AG08396 (cell line): ENCODE data around the gene CBL.
"Not testable (repeated sequence)": the region's sequence is repeated elsewhere in the genome, so short reads cannot be mapped to it uniquely, and the experiment has no call there.

Experiments
- DNase-seq: peaks from one replicate; pipeline ENCODE4 v3.0.0; 2012; ENCODE audit warnings: low spot score, mixed read lengths

The CBL gene

DNA sequence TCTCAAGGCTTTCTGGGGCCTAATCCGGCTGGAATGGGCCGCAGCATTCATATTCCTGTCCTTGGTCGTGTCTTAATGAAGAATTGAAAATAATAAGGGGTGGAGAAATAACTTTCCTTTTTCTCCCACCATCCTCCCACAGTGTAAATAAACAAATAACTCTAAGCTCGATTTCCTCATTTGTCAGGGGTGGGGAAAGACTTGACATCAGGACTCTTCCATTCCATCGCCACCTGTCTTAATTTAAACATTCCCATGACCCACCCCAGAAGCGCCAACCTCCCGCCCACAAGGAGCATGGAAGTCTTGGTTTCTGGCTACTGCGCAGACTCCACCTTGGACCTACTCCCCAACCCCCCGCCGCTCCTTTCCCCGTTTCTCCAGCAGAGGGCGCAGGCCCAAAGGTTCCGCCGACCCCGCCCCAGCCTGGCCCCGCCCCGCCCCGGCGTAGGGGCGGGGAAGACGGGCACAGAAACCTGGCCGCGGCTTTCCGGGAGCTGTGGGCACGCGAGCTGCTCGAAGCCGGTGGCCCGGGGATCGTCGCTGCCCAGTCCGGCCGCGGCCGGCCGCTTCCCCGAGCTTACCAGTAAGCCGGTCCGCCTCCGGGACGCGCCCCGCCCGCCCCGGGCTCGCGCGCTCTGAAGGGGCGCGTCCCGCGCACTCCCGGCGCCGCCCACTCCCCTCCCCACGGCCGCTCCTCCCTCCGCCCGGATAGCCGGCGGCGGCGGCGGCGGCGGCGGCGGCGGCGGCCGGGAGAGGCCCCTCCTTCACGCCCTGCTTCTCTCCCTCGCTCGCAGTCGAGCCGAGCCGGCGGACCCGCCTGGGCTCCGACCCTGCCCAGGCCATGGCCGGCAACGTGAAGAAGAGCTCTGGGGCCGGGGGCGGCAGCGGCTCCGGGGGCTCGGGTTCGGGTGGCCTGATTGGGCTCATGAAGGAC, at the start of gene CBL:
TSS of gene CBL (plus strand) at position 766 of the 937 bp plus-strand sequence. CDS start at position 845, 79 bp downstream.
- DNase-seq, result peak; percentile 98

DNA sequence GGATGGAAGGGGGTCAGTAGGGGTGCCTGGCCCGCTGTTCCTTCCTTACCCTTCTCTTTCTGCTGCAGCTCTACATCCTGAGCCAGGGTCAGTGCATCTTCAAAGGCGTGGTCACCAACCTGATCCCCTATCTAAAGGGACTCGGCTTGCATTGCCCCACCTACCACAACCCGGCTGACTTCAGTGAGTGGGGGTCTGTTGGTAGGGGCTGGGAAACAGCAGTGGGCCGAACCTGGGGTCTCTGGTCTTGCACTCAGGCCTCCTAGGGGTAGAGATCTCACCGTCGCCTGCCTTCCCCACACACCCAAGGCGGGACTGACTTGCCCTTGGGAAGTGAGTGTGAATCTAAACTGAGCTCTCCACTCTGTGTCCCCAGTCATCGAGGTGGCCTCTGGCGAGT, 49.6 kb upstream of the CBL start:
- no peak for DNase-seq

DNA sequence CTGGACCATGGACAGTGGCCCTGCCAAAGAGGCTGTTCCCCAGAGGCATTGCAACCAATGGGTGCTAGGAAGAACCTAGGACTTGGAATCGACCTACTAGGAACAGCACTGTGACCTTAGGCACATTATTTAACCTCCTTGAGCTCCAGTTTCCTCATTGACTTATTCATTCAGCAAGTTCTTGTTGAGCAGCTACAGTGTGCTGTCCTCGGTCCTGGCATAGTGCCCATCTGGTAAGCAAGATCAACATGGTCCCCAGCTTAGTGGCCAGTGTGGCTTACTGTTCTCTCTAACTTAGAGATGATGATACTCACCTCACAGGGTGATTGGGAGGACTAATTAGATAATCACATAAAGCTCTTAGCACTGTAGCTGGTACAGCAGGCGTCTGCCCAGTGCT, 49.1 kb upstream of the CBL start:
- DNase-seq, result no peak

DNA sequence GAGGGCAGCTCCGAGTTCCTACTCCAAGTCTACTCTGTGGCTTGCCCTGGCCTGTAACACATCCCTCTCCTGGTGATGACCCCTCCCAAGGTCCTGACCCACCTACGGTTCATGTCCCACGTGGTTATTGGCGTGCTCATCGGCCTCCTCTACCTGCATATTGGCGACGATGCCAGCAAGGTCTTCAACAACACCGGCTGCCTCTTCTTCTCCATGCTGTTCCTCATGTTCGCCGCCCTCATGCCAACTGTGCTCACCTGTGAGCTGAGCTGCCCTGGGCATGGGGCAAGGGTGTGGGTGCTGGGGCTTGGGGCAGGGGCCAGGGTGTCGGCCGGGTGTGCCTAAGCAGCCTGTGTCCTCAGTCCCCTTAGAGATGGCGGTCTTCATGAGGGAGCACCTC, 47.7 kb upstream of the CBL start:
- DNase-seq, result no peak

DNA sequence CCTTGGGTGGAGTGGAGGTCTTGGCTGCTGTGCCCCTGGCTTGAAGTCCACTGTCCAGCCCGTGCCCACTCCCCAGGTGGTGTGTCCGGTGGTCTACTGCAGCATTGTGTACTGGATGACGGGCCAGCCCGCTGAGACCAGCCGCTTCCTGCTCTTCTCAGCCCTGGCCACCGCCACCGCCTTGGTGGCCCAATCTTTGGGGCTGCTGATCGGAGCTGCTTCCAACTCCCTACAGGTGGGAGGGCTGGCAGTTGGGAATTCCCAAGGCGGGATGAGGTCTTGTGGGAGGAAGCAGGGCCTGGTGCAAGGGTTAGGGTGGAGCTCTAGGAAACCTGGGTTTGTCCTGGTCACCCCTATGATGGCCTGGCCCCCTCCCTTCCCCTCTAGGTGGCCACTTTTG, 46.0 kb upstream of the CBL start:
- no peak for DNase-seq

DNA sequence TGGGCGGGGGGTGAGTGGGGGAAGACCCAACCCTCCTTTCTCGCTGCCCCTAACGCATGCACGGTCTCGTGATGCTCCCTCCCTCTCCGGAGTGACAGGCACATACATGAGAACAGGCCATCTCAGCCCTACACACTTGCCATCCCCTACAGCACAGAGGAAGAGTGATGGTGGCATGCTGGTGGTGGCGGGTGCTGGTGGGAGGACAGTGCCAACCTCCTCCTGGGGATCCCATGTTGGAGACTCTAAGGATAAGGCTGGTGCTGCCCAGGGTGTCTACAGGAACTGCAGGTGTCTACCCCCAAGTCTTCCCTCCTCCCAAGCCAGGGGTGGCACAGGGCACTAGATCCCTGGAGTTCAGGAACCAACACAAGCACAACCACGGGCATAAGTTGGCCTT, 44.3 kb upstream of the CBL start:
- DNase-seq, result no peak

DNA sequence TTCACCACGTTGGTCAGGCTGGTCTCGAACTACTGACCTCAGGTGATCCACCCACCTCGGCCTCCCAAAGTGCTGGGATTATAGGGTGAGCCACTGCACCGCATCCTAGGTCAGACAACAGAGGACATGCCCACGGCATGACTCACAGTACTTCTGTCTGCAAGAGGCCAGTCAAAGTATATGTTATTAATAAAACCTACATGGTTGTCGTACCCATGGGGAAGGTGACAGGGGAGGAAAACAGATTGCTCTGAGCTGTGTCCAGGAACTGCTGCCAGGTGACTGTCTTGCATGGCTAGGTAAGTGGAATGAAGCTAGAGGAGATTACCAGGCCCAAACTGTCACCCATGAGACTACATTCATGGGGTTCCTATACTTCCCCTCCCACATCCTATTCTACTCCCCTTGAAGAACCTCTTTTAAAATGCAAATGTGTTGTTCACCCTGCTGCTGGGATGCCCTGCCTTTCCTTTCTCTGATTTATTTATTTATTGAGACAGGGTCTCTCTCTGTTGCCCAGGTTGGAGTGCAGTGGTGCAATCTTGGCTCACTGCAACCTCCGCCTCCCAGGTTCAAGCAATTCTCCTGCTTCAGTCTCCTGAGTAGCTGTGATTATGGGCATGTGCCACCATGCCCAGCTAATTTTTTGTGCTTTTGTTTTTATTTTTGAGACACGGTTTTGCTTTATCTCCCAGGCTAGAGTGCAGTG, 39.6 kb upstream of the CBL start:
- peak; percentile 68 for DNase-seq

DNA sequence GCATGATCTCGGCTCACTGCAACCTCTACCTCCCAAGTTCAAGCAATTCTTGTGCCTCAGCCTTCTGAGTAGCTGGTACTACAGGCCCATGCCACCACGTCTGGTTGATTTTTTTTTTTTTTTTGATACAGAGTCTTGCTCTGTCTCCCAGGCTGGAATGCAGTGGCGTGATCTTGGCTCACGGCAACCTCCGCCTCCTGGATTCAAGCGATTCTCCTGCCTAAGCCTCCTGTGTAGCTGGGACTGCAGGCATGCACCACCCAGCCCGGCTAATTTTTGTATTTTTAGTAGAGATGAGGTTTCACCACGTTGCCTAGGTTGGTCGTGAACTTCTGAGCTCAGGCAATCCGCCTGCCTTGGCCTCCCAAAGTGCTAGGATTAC, 39.1 kb upstream of the CBL start:
- DNase-seq, result not testable (repeated sequence)

DNA sequence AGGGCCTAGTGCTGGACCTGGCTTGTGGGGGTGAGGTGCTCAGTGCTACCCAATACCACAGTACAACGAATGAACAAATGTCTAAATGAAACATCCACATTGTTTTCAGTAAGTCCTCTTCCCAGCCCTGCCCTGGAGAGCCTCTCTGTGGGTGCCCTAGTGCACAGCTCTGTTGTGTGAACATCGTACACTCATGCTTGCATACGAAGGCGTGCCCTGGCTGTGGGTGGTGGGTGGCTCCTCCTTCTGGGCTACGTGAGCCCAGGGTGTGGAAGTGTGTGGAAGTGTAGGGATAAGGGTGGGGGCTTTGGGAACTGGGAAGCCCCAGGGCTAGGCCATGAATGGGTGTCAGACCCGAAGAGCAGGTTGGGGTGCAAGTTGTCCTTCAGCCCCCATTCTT, 38.2 kb upstream of the CBL start:
- no peak for DNase-seq

DNA sequence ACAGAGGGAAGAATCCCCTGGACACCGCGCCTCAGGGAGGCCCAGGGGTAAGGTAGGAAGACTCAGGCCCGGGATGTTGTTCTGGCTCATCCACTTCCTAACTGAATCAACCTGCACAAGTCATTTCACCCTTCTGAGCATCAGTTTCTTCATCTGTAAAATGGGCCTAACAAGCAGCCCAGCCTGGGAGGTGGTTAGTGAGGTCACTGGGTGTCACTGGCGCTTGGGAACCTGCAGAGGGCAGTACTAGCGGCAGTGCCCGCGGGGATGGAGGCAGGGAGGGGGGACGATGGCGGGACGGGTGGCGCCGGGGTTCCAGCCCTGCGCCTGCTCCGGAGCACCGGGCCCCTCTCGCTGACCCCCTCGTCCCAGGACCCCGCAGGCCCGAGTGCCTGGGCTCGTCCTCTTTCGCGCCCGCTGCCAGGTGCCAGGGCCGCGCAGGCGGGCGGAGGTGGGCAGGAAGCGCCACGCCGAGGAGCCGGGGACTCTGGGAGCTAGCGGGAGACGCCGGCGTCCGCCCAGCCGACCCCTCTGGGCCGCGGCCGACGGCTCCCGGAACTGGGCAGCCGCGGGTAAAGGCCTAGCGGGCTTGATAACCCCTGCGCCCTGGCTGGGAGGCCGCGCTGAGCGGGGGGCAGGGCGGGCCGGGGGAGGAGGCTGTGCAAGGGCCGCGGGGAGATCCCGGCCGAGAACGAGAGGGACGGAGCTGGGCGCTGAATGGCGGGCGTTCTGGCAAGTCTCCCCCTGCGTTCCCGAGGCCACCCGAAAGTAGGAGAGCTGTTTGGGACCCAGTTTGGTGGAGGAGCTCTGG, 37.5 kb upstream of the CBL start, which contains the start of gene NLRX1:
TSS of gene NLRX1 (plus strand) at position 255 of the 811 bp plus-strand sequence. CDS start 2,679 bp downstream, outside the sequence.
- peak; percentile 97 for DNase-seq

DNA sequence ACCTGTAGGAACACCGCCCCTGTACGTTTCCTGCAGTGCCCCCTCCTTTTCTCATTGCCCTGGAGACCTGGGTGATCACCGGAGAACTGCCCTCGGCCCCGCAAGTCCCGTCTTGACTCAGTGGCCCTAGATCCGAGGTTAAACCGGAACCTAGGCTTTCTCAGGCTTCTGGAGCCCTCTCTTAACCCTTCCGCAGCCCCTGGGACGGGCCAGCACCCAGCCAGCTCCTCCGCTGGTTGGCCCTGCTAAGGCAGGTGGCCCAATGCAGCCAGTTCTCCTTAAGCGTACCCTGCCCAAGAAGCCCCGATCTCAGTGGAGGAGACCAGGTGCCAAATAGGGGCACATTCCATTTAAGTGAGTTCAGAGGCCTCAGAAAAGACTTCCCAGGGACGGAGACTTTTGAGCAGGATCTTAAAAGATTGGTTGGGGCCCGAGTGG, 36.8 kb upstream of the CBL start:
- DNase-seq, result peak; percentile 58

DNA sequence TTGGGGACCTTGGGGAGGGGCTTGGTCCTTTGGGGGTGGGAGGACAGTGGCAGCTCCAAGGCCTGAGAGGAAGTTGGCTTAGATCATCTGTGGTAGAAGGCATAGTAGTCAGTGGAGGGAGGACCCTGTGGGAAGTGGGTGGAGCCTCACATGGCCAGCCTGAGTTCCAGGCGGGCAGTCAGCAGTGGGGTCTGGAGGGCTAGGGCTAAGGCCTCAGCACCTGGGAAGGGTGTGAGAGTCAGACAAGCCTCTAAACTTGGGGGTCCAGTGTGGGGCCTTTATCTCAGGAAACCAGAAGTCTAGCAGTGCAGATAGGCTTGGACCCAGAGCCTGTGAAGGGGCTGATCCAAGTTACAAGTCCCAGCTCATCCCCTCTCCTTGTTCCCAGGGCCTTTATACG, 33.6 kb upstream of the CBL start:
- no peak for DNase-seq

DNA sequence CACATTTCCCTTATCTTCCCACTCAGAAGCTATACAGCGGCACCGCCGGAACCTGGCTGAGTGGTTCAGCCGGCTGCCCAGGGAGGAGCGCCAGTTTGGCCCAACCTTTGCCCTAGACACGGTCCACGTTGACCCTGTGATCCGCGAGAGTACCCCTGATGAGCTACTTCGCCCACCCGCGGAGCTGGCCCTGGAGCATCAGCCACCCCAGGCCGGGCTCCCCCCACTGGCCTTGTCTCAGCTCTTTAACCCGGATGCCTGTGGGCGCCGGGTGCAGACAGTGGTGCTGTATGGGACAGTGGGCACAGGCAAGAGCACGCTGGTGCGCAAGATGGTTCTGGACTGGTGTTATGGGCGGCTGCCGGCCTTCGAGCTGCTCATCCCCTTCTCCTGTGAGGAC, 32.7 kb upstream of the CBL start:
- no peak for DNase-seq

DNA sequence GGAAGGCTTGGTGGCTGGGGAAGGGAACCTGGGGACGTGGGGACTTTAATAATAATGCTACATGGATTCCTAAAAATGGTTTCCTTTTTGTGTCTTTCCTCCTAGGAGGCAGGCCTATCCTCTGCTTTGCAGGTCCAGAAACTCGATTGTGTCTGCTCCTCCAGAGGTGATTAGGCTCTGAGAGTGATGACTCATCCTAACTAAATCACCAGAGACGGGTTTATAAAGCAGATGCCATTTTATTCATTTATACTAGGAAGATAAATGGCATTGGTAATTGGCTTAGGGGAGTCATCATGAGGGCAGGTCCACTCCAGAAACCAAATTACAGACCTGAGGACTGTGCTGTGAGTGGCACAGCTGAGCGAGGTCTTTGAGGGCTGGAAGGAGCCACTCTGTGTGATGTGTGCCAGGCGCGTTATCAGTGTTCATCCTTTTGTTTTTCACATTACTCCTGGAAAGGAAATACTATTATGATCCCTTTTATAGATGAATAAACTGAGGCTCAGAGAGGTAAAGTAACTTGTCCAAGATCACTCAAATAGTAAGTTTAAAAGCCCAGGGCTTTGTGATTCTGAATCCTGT, 30.6 kb upstream of the CBL start:
- DNase-seq, result peak; percentile 58

DNA sequence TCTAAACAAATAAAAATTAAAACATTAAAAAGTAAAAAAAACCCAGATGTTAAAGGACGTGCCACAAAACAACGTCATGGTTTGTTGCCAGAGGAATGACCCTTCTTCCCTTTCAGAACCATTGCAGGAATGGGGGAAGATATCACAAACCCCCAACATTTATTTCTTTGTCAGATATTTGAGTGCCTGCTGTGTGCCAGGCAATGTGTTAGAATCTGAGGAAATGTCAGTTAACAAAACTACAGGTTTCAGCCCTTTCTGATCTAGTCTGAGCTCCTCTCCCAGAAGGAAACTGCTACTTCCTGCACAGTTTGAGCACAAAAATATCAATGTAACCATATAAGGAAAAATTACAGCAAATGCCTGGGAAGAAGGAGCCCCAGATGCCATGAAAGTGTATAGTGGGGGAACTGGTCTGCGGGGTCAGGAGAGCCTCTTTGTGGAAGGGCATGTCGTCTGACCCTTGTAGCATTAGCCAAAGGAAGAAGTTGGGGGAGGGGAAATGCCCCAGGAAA, 27.9 kb upstream of the CBL start:
- no peak for DNase-seq

DNA sequence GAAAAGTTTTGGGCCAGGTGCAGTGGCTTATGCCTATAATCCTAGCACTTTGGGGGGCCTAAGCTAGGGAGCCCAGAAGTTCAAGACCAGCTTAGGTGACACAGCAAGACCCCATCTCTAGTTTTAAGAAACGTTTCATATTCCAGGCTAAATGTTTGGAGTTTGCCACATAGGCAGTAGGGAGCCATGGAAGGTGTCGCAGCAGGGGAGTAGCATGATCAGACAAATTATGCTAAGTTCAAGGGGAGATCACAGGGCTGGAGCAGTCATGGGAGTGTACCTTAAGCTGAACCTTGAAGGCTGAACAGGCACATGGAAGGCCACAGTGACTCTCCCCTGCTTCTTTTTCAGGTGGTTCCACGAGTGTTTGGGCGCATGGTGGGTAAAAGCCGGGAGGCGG, 26.8 kb upstream of the CBL start:
- no peak for DNase-seq

DNA sequence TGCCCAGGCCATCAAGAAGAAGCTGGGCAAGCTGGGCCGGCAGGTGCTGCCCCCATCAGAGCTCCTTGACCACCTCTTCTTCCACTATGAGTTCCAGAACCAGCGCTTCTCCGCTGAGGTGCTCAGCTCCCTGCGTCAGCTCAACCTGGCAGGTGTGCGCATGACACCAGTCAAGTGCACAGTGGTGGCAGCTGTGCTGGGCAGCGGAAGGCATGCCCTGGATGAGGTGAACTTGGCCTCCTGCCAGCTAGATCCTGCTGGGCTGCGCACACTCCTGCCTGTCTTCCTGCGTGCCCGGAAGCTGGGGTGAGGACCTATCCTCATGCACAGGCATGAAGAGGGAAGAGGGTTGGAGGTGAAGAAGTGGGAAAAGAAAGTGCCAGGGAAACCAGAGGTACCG, 26.2 kb upstream of the CBL start:
- no peak for DNase-seq

DNA sequence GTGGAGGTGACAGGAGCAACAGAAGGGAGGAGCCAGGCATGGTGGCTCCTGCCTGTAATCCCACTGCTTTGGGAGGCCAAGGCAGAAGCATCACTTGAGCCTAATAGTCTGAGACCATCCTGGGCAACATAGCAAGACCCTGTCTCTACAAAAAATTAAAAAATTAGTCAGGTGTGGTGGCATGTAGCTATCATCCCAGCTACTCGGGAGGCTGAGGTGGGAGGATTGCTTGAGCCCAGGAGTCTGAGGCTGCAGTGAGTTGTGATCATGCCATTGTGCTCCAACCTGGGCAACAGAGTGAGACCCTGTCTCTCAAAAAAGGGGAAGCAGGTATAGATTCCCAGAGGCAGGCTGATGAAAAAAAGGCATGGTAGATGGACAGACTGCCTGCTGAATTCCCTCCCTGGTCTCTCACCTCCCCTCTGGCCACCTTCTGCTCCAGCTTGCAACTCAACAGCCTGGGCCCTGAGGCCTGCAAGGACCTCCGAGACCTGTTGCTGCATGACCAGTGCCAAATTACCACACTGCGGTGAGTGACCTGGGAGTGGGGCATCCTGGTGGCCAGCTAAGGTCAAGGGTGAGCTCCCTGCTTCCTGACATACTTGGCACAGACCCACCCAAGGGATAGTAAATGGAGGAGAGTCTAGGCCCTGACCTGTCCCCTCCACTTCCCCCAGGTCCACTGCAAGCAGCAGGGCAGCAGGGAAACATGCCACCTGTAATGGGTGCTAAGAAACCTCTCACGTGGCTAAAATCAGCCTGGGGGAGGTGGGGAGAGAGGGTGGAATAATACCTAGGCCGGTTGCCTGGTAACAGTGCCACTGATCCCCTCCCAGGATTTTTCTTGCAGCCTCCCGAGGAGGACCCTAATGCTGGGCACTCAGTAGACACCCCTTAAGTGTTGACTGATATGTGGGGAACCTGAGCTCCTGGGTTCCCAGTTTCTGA, 25.1 kb upstream of the CBL start:
- no peak for DNase-seq

DNA sequence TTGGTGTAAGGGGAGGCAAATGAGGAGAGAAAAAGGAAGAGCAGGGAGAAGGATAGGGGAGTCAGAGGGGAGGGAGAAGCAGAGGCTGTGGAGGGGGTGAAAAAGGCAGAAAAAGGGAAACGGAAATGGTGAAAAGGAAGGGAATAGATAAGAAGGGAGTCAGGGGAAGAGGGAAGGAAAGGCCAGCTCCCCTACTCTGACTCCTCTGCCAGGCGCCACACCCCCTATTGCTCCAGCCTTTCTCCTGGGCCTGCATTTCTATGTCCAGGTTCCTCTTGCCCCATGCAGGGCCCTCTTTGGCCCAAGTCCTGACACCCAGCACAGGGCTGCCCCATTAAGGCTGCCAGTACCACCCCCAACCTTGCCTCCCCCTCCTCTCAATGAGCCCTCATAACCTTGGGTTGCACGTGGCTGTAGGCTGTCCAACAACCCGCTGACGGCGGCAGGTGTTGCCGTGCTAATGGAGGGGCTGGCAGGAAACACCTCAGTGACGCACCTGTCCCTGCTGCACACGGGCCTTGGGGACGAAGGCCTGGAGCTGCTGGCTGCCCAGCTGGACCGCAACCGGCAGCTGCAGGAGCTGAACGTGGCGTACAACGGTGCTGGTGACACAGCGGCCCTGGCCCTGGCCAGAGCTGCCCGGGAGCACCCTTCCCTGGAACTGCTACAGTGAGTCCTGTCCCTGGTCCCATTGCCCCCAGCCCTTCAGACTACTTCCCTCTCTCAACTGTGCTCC, 24.3 kb upstream of the CBL start:
- DNase-seq, result no peak

DNA sequence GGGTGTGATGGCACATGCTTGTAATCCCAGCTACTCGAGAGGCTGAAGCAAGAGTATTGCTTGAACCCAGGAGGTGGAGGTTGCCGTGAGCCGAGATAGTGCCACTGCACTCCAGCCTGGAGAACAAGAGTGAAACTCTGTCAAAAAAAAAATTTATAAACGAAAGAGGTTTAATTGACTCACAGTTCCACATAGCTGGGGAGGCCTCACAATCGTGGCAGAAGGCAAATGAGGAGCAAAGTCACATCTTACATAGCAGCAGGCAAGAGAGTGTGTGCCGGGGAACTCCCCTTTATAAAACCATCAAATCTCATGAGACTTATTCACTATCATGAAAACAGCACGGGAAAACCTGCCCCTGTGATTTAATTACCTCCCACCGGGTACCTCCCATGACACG, 21.7 kb upstream of the CBL start:
- not testable (repeated sequence) for DNase-seq
